Renal cortical epithelial cell (primary cell): ENCODE data around the gene FAM163B. TPM values are rescaled to one million over a fixed set of nuclear protein-coding genes. Genes with fewer than 3 reads are reported as not detected.

Source experiments
- DNase-seq: peaks from one replicate; pipeline ENCODE4 v3.0.0-alpha.2; 2011; ENCODE audit warnings: low read depth
- total RNA-seq: library from RNA; depleted of rRNA; stranded (reverse); fragments of >200 nt; gene quantifications from 2 replicates; pipeline ENCODE4 v1.2.3, GENCODE V29; 2014

FAM163B gene
- total RNA-seq, 1 donor from 2014 or later = not detected

- no peak for DNase-seq
These were observed 62.1 kb downstream of the FAM163B start for GRCh38 chr9:133547116-133547515.

- no peak for DNase-seq
These were observed 62.9 kb downstream of the FAM163B start for GRCh38 chr9:133546287-133546680.

- no peak for DNase-seq
These were observed 63.5 kb downstream of the FAM163B start for GRCh38 chr9:133545494-133546286.

- DNase-seq = no peak
These were observed 65.3 kb downstream of the FAM163B start for GRCh38 chr9:133543772-133544467.

GRCh38 chr9:133542002-133542401 lies 67.2 kb downstream of the FAM163B start:
- no peak for DNase-seq

- no peak for DNase-seq
These were observed 68.5 kb downstream of the FAM163B start for GRCh38 chr9:133540698-133541025.

GRCh38 chr9:133539991-133540697 lies 69.0 kb downstream of the FAM163B start:
- no peak for DNase-seq

GRCh38 chr9:133538851-133539833 lies 70.0 kb downstream of the FAM163B start:
- no peak for DNase-seq

- DNase-seq = no peak
These were observed 71.0 kb downstream of the FAM163B start for GRCh38 chr9:133538176-133538575.

GRCh38 chr9:133537257-133537656 lies 71.9 kb downstream of the FAM163B start:
- DNase-seq = no peak

- DNase-seq = no peak
These were observed 72.7 kb downstream of the FAM163B start for GRCh38 chr9:133536536-133536935.

GRCh38 chr9:133536080-133536479 lies 73.1 kb downstream of the FAM163B start:
- DNase-seq = no peak

- DNase-seq = no peak
These were observed 73.8 kb downstream of the FAM163B start for GRCh38 chr9:133535306-133535877.

- no peak for DNase-seq
These were observed 74.6 kb downstream of the FAM163B start, which contains the start of gene ADAMTSL2 for GRCh38 chr9:133534346-133535291. ADAMTSL2 (plus strand) TSS chr9:133534704; CDS start chr9:133536713, 2,009 bp downstream.

GRCh38 chr9:133533857-133534256 lies 75.3 kb downstream of the FAM163B start:
- DNase-seq = no peak

- no peak for DNase-seq
These were observed 76.1 kb downstream of the FAM163B start for GRCh38 chr9:133532937-133533668.

- DNase-seq = no peak
These were observed 77.9 kb downstream of the FAM163B start for GRCh38 chr9:133531293-133531692.

GRCh38 chr9:133529874-133530273 lies 79.3 kb downstream of the FAM163B start:
- DNase-seq = no peak

GRCh38 chr9:133529457-133529856 lies 79.7 kb downstream of the FAM163B start:
- DNase-seq = no peak
